Measurements from ENCODE around the gene ZNF778.

DNA sequence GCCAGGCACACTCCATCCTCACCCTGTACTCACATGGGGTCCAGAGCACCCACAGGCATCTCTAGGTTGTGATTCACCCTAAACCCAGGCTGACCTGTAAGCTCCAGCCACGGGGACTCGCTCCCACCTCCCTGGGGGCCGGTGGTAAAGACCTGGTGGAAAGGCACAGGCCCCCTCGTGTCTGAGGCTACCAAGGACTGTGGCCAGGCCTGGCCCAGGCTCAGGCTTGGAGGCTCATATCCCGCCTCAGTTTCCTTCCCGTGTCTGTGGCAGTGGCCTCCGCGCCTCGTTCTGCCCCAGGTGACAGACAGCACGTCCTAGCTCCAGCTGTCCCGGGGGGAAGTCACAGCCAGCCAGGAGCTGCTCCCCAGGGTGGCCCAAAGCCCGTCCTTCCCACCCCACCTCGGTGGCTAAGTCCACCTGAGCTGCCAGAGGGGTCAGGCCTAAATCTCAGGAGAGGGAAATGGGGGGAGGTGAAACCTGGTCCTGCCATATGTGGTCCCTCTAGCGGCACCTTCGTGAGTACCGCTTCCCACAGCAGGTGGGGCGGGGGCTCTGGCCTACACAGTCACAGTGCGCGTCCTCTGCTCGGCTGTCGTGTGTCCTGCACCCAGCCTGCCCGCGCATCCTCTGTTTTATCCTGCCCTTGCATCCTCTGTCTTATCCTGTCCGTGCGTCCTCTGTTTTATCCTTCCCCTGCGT lies 33.4 kb upstream of the ZNF778 start:
- TF ChIP-seq POLR2AphosphoS5 (IDR thresholded peaks at IDR 0.05; ENCODE audit: low read depth, low read length) (no peak), POLR2A (IDR thresholded peaks at IDR 0.05; ENCODE audit: low read depth, low read length) (no peak), TAF1 (IDR thresholded peaks at IDR 0.05; ENCODE audit: low read depth, low read length) (no peak), SPI1 (IDR thresholded peaks at IDR 0.05; ENCODE audit: low read depth, low read length) (no peak)
